GM08714 (cell line): ENCODE results near the gene AKT1S1.

ENCODE experiments used
- H3K4me3 ChIP-seq: fragments of 200-500 bp; sonication (Bioruptor generic); 2 replicates; pipeline ENCODE4 v1.5.1; 2014; ENCODE audit warnings: mild to moderate bottlenecking, low read length, inconsistent platforms
- ZNF274 ChIP-seq: IDR thresholded peaks from 2 replicates; pipeline ENCODE4 v1.6.1; 2012; ENCODE audit warnings: mild to moderate bottlenecking, low read depth, low read length

The AKT1S1 gene

DNA sequence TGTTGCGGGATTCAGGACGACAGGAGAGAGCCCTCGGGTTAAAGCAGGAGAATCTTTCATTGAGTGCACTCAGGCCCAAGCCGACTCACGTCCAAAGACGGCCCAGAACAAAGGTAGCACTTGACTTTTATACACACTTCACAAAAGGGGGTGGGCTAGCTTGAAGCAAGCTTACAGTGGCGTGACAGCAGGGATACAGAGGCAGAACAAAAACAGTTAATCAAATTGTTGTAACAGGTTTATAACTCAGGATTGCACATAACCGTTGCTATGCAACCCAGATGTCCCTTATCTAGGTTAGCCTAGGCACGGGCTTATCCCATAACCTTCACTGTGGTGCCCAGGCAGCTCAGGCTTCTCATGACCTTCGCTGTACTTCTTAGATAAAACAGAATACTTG, 57.0 kb downstream of the AKT1S1 start:
- no peak for TF ChIP-seq ZNF274
- no peak overlapping the region for H3K4me3 ChIP-seq

DNA sequence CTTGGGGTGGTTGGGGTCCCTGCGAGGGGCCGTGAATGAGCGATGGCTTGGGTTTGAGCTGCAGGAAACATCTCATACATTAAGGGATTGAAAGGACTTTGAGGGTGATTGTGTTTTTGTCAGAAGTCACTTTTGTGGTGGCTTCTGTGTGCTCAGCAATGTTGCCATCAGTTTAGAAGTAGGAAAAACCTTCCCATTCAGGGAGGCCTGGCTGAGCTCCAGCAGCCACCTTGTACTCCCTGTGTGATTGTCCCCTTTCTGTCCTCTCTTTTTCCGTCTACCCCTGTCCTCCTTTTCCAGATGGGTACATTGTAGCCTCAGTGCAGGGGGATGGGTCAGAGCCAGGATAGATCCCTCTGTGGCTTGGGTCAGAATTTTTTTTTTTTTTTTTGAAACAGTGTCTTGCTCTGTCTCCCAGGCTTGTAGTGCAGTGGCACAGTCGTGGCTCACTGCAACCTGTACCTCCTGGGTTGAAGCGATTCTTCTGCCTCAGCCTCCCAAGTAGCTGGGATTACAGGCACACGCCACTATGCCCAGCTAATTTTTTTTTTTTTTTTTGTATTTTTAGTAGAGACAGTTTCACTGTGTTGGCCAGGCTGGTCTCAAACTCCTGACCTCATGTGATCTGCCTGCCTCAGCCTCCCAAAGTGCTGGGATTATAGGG, 57.6 kb downstream of the AKT1S1 start:
- H3K4me3 ChIP-seq: peak overlapping the region; percentile 86; the same call in 1 of the 2 replicates
